GM10266 (cell line): ENCODE measurements around the gene BACE1.

Experiments used
- DNase-seq: peaks from one replicate; pipeline ENCODE4 v3.0.0; 2012; ENCODE audit errors: extremely low spot score
- CTCF ChIP-seq: IDR thresholded peaks from 2 replicates; pipeline ENCODE4 v1.5.1; 2012; ENCODE audit warnings: mild to moderate bottlenecking, low read depth; ENCODE audit not compliant: control insufficient read depth, insufficient read depth; ENCODE audit errors: missing control alignments

Gene BACE1

GRCh38 chr11:117318738-117319137 is 2.7 kb upstream of the BACE1 start:
- DNase-seq: no peak
- TF ChIP-seq CTCF: no peak

- peak; percentile 58 for DNase-seq
- peak; percentile 7 for TF ChIP-seq CTCF
These were observed 515 bp downstream of the BACE1 start for GRCh38 chr11:117315285-117316196.

- no peak for DNase-seq
- no peak for TF ChIP-seq CTCF
These were observed 1.2 kb downstream of the BACE1 start for GRCh38 chr11:117314840-117315239.

GRCh38 chr11:117313828-117314768 is 2.0 kb downstream of the BACE1 start:
- TF ChIP-seq CTCF: no peak
- DNase-seq: no peak

- no peak for TF ChIP-seq CTCF
- DNase-seq: no peak
These were observed 3.0 kb downstream of the BACE1 start for GRCh38 chr11:117313091-117313490.

GRCh38 chr11:117309310-117309709 is 6.7 kb downstream of the BACE1 start:
- TF ChIP-seq CTCF: no peak
- DNase-seq: no peak
